SK-MEL-5 (cell line): ENCODE results near the gene CACNA1C. TPM values are rescaled to one million over a fixed set of nuclear protein-coding genes. Genes with fewer than 3 reads are reported as not detected.
"Not testable (repeated sequence)": the region's sequence is repeated elsewhere in the genome, so short reads cannot be mapped to it uniquely, and the experiment has no call there.

Source experiments
- DNase-seq: peaks from one replicate; pipeline ENCODE4 v3.0.0-alpha.2; 2016; ENCODE audit warnings: low read depth, low spot score
- in situ Hi-C: cut with HindIII; loops from 2 replicates; pipeline ENCODE4 v1.10.0; 2016; ENCODE audit warnings: low sequenced_read_pairs, high pct_unique_total_duplicates, low pct_unique_long_range_greater_than_20kb
- total RNA-seq: library from RNA; depleted of rRNA; stranded (reverse); fragments of >200 nt; shearing (Covaris generic); gene quantifications from 2 replicates; pipeline ENCODE4 v1.2.3, GENCODE V29; 2014

The CACNA1C gene
- total RNA-seq, 1 experiment from 2014 or later, result 0.05 TPM

GRCh38 chr12:2475984-2476383 lies 423.2 kb downstream of the CACNA1C start:
- DNase-seq, result no peak
- in situ Hi-C loops, result no loop called here

GRCh38 chr12:2477009-2477766 lies 424.4 kb downstream of the CACNA1C start:
- no peak for DNase-seq
- in situ Hi-C loops, result no loop called here

- in situ Hi-C loops, result no loop called here
- no peak for DNase-seq
Measured at GRCh38 chr12:2479851-2480535, 427.2 kb downstream of the CACNA1C start.

GRCh38 chr12:2481346-2481745 lies 428.6 kb downstream of the CACNA1C start:
- no peak for DNase-seq
- in situ Hi-C loops, result no loop called here

GRCh38 chr12:2481951-2482350 lies 429.2 kb downstream of the CACNA1C start:
- in situ Hi-C loops, result no loop called here
- DNase-seq, result no peak

- in situ Hi-C loops, result no loop called here
- DNase-seq, result no peak
Measured at GRCh38 chr12:2482938-2483660, 430.3 kb downstream of the CACNA1C start.

- in situ Hi-C loops, result no loop called here
- DNase-seq, result no peak
Measured at GRCh38 chr12:2483713-2484112, 430.9 kb downstream of the CACNA1C start.

- DNase-seq, result no peak
- in situ Hi-C loops, result no loop called here
Measured at GRCh38 chr12:2484141-2484776, 431.5 kb downstream of the CACNA1C start.

GRCh38 chr12:2485681-2486080 lies 432.9 kb downstream of the CACNA1C start:
- in situ Hi-C loops, result no loop called here
- no peak for DNase-seq

GRCh38 chr12:2486796-2487195 lies 434.0 kb downstream of the CACNA1C start:
- in situ Hi-C loops, result no loop called here
- DNase-seq, result no peak

GRCh38 chr12:2487278-2487677 lies 434.5 kb downstream of the CACNA1C start:
- in situ Hi-C loops, result no loop called here
- no peak for DNase-seq

GRCh38 chr12:2488131-2488530 lies 435.3 kb downstream of the CACNA1C start:
- no peak for DNase-seq
- in situ Hi-C loops, result no loop called here

GRCh38 chr12:2488596-2488995 lies 435.8 kb downstream of the CACNA1C start:
- DNase-seq, result no peak
- in situ Hi-C loops, result no loop called here

- DNase-seq, result no peak
Measured at GRCh38 chr12:2489275-2489674, 436.5 kb downstream of the CACNA1C start.

GRCh38 chr12:2490831-2491230 lies 438.0 kb downstream of the CACNA1C start:
- in situ Hi-C loops, result no loop called here
- no peak for DNase-seq

More at GRCh38 chr12:2489275-2489674, 436.5 kb downstream of the CACNA1C start:
- in situ Hi-C loops, result no loop called here

GRCh38 chr12:2491349-2491748 lies 438.6 kb downstream of the CACNA1C start:
- in situ Hi-C loops, DNase-seq: not testable (repeated sequence)

GRCh38 chr12:2492236-2492635 lies 439.4 kb downstream of the CACNA1C start:
- DNase-seq, result no peak
- in situ Hi-C loops, result no loop called here

- no peak for DNase-seq
- in situ Hi-C loops, result no loop called here
Measured at GRCh38 chr12:2493086-2493485, 440.3 kb downstream of the CACNA1C start.
